OCI-LY3 (cell line): ENCODE measurements around the gene ATXN2L.

ENCODE experiments used
- CTCF ChIP-seq: fragments of 200-600, 300-600 bp; sonication (generic); IDR thresholded peaks from 2 replicates; pipeline ENCODE4 v1.5.1; 2014; ENCODE audit warnings: antibody characterized with exemption, low read length, low read depth
- EZH2phosphoT487 ChIP-seq: fragments of 200-600 bp; shearing (Covaris generic); IDR thresholded peaks from 2 replicates; pipeline ENCODE4 v1.6.1; 2018; ENCODE audit warnings: antibody characterized with exemption, mixed run types, low read depth

- TF ChIP-seq CTCF (no peak), EZH2phosphoT487 (no peak)
These were observed 19.9 kb downstream of the ATXN2L start for GRCh38 chr16:28842696-28843095.
